ENCODE measurements around the gene HOXA3.

Gene HOXA3

GRCh38 chr7:27145914-27146412 is 6.4 kb downstream of the HOXA3 start:
- H3K4me1 ChIP-seq (ENCODE audit: insufficient read depth, poor library complexity, severe bottlenecking), result peaks cover 9% of the 10 kb centered on the region
- H3K27me3 ChIP-seq (ENCODE audit: insufficient read depth, poor library complexity, severe bottlenecking), result no peaks in the 10 kb centered on the region
- no peaks in the 10 kb centered on the region for H3K9me3 ChIP-seq (ENCODE audit: severe bottlenecking)
- ATAC-seq (ENCODE audit: low read depth) (no peak), DNase-seq (ENCODE audit: low spot score) (no peak)
- peak overlapping the region; percentile 6 for H3K4me3 ChIP-seq (ENCODE audit: severe bottlenecking)
- H3K36me3 ChIP-seq (ENCODE audit: low read depth), result peaks cover 3% of the 10 kb centered on the region; the same call in 1 of the 2 replicates
- no peak for TF ChIP-seq CTCF (IDR thresholded peaks at IDR 0.05; ENCODE audit: poor library complexity, severe bottlenecking)
- H3K27ac ChIP-seq (ENCODE audit: poor library complexity, severe bottlenecking), result peak overlapping the region; percentile 85

GRCh38 chr7:27145165-27145913 is 7.0 kb downstream of the HOXA3 start:
- peaks cover 9% of the 10 kb centered on the region for H3K4me1 ChIP-seq (ENCODE audit: insufficient read depth, poor library complexity, severe bottlenecking)
- no peaks in the 10 kb centered on the region for H3K27me3 ChIP-seq (ENCODE audit: insufficient read depth, poor library complexity, severe bottlenecking)
- peak overlapping the region; percentile 8 for H3K4me3 ChIP-seq (ENCODE audit: severe bottlenecking)
- no peak for DNase-seq (ENCODE audit: low spot score)
- ATAC-seq (ENCODE audit: low read depth), result no peak
- H3K9me3 ChIP-seq (ENCODE audit: severe bottlenecking), result no peaks in the 10 kb centered on the region
- H3K27ac ChIP-seq (ENCODE audit: poor library complexity, severe bottlenecking), result peak overlapping the region; percentile 85
- peaks cover 3% of the 10 kb centered on the region; the same call in 1 of the 2 replicates for H3K36me3 ChIP-seq (ENCODE audit: low read depth)
- TF ChIP-seq CTCF (IDR thresholded peaks at IDR 0.05; ENCODE audit: poor library complexity, severe bottlenecking), result no peak

DNA sequence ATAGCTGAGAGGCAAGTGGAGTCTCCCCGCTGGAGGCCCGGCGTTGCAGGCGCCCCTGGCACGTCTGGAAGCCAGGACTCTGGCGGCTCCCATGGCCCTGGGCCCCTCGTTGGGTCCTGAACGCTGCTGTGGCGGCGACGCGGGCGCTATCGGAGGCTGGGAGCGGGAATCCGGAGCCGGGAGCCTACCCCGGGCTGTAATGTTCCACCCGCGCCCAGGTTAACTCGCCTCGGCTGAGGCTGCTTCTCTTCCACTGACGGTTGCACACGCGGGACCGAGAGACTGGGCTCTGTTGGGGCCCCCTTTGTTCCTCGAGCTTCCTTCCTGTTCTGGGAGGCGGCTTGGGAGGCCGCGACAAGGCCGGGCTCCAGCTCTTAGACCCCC is 7.6 kb downstream of the HOXA3 start:
- Histone ChIP-seq H3K4me3 (ENCODE audit: severe bottlenecking) (peak overlapping the region; percentile 8), H3K4me1 (ENCODE audit: insufficient read depth, poor library complexity, severe bottlenecking) (peaks cover 9% of the 10 kb centered on the region), H3K9me3 (ENCODE audit: severe bottlenecking) (no peaks in the 10 kb centered on the region), H3K27ac (ENCODE audit: poor library complexity, severe bottlenecking) (peak overlapping the region; percentile 85), H3K36me3 (ENCODE audit: low read depth) (peaks cover 3% of the 10 kb centered on the region; the same call in 1 of the 2 replicates), H3K27me3 (ENCODE audit: insufficient read depth, poor library complexity, severe bottlenecking) (no peaks in the 10 kb centered on the region)
- TF ChIP-seq CTCF (IDR thresholded peaks at IDR 0.05; ENCODE audit: poor library complexity, severe bottlenecking), result no peak
- DNase-seq (ENCODE audit: low spot score), result no peak
- no peak for ATAC-seq (ENCODE audit: low read depth)

- Histone ChIP-seq H3K36me3 (ENCODE audit: low read depth) (peaks cover 3% of the 10 kb centered on the region; the same call in 1 of the 2 replicates), H3K27ac (ENCODE audit: poor library complexity, severe bottlenecking) (peak overlapping the region; percentile 85), H3K4me3 (ENCODE audit: severe bottlenecking) (peak overlapping the region; percentile 8), H3K27me3 (ENCODE audit: insufficient read depth, poor library complexity, severe bottlenecking) (no peaks in the 10 kb centered on the region), H3K9me3 (ENCODE audit: severe bottlenecking) (no peaks in the 10 kb centered on the region), H3K4me1 (ENCODE audit: insufficient read depth, poor library complexity, severe bottlenecking) (peaks cover 9% of the 10 kb centered on the region)
- ATAC-seq (ENCODE audit: low read depth) (no peak), DNase-seq (ENCODE audit: low spot score) (no peak)
- peak; percentile 80 for TF ChIP-seq CTCF (IDR thresholded peaks at IDR 0.05; ENCODE audit: poor library complexity, severe bottlenecking)
Observed at GRCh38 chr7:27143950-27144780, 8.2 kb downstream of the HOXA3 start.

All from RWPE2 (cell line).